Measurements from ENCODE around the gene KCNK16. TPM values are rescaled to one million over a fixed set of nuclear protein-coding genes. Genes with fewer than 3 reads are reported as not detected.

Gene KCNK16
- total and polyA plus RNA-seq, 2 of the 8 experiments (the other 6 are each of a cell fraction or from before 2014, with no cell fraction given), result not detected

DNA sequence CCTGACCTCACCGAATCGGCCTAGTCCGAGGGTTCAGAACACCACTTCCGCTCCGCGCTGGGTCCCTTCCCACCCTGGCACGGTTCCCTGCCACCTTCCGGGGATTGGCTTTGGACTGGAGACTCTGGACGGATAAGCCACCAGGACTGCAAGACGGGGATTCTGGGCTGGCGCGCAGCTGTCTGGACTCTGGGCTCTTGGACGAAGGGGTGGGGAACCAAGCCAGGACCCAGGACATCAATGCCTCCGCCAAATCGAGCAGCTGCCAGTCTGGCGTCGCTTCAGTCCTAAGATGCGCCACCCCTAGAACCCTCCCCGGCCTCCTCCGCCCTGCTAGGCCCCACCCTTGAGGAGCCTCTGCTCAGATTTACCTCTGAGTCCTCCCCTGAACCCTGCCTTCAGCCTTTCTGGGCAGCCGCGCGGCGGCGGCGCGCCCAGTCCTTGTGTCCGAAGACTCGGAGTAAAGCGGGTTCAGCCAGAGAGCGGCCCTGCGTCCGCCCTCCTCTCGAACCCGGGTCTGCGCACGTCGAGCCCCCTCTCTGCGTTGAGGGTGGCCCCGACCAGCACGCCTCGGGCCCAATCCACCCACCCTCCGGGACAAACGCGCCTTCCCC, 9.5 kb downstream of the KCNK16 start:
- Histone ChIP-seq H2BK12ac (ENCODE audit: low read depth, low read length) (no peak overlapping the region), H2AK5ac (ENCODE audit: low read depth, low read length) (no peak overlapping the region), H2BK5ac (ENCODE audit: low read depth, low read length) (peak overlapping the region; percentile 75; the same call in 1 of the 2 replicates), H3K23ac (ENCODE audit: insufficient read length) (no peak overlapping the region), H3K4me3 (ENCODE audit: extremely low read depth in 1 of 4, insufficient read depth in 2 of 4, low read depth in 3 of 4, low read length in 4 of 4) (peak overlapping the region; percentile 37 to 68 (median 50)), H3K9me3 (ENCODE audit: insufficient read depth in 2 of 2, low read depth in 1 of 2, low read length in 1 of 2) (no peaks in the 10 kb centered on the region), H3K23me2 (ENCODE audit: low read depth, low read length) (peaks cover 12% of the 10 kb centered on the region; the same call in 1 of the 2 replicates), H3K4ac (replicated peaks; ENCODE audit: insufficient read length, low read depth, low read length) (no peak overlapping the region), H3K56ac (replicated peaks; ENCODE audit: insufficient read length, low read depth, low read length) (no peak overlapping the region), H3K4me2 (ENCODE audit: insufficient read depth in 1 of 2, low read depth in 2 of 2, low read length in 2 of 2) (peak overlapping the region; percentile 76 to 89), H3K27me3 (replicated peaks in 1 of 4; ENCODE audit: control insufficient read depth in 3 of 4, extremely low read depth in 1 of 4, insufficient read depth in 3 of 4, low read length in 3 of 4) (peaks cover 26 to 53% (median 47%) of the 10 kb centered on the region in 4 experiments), H3K27ac (ENCODE audit: low read depth, low read length) (no peak overlapping the region), H3K79me1 (ENCODE audit: low read depth, low read length) (no peaks in the 10 kb centered on the region; the same call in 1 of the 2 replicates), H4K20me1 (replicated peaks in 1 of 2; ENCODE audit: control insufficient read depth in 1 of 2, insufficient read depth in 2 of 2, low read length in 2 of 2) (peaks cover 0 to 2% of the 10 kb centered on the region in 2 experiments), H3K79me2 (ENCODE audit: control insufficient read depth in 1 of 2, insufficient read depth in 2 of 2, low read length in 2 of 2) (no peaks in the 10 kb centered on the region), H3K18ac (ENCODE audit: extremely low read depth, low read length) (no peak overlapping the region; the same call in none of the 2 replicates), H4K8ac (ENCODE audit: extremely low read depth, insufficient read depth, low read length) (peak overlapping the region; percentile 91), H3K14ac (ENCODE audit: insufficient read length) (no peak overlapping the region), H3K4me1 (replicated peaks in 1 of 4; ENCODE audit: control insufficient read depth in 3 of 4, insufficient read depth in 4 of 4, low read length in 3 of 4) (peaks cover 0 to 5% (median 3%) of the 10 kb centered on the region in 4 experiments; a peak in 4 of 7 replicates), H3K9ac (replicated peaks in 1 of 4; ENCODE audit: extremely low read depth in 1 of 4, low read depth in 3 of 4, low read length in 3 of 4) (peak overlapping the region in 2 of 4 experiments; percentile 29 to 34; a peak in 2 of 7 replicates), H4K5ac (ENCODE audit: insufficient read length, low read depth, low read length) (no peak overlapping the region), H2BK120ac (replicated peaks; ENCODE audit: low read depth, low read length) (no peak overlapping the region), H2BK15ac (ENCODE audit: low read length) (no peak overlapping the region), H2AFZ (ENCODE audit: low read length) (peak overlapping the region; percentile 57; the same call in 1 of the 2 replicates), H2BK20ac (ENCODE audit: low read length) (no peak overlapping the region), H3K36me3 (ENCODE audit: control insufficient read depth in 2 of 4, insufficient read depth in 4 of 4, low read length in 3 of 4) (no peaks in the 10 kb centered on the region), H4K91ac (replicated peaks; ENCODE audit: insufficient read length, low read length) (peak overlapping the region; percentile 41)
- FAIRE-seq (no peak), DNase-seq (ENCODE audit: low read depth in 1 of 2, low spot score in 2 of 2) (peak in 1 of 2 experiments; percentile 55)
- TF ChIP-seq EZH2 (IDR thresholded peaks at IDR 0.05; ENCODE audit: low read depth, low read length, severe bottlenecking) (peak; percentile 80), TAF1 (IDR thresholded peaks at IDR 0.05; ENCODE audit: low read depth, low read length) (0 out of 2 replicates have a peak, but pooled peaks have one; percentile 1), TBP (IDR thresholded peaks at IDR 0.05; ENCODE audit: low read depth, low read length) (0 out of 2 replicates have a peak, but pooled peaks have one; percentile 15), MAX (IDR thresholded peaks at IDR 0.05) (no peak)
- 35% methylated on average over 34 of the region's 45 CpGs; no CpG with 5 or more reads in 1 of the 2 experiments for WGBS, 2 experiments (ENCODE audit: extremely low coverage in 1 of 2, insufficient coverage in 1 of 2, insufficient read length in 1 of 2, insufficient replicate concordance in 2 of 2, low coverage in 1 of 2, low lambda C conversion rate in 2 of 2, missing lambda C conversion rate in 1 of 2)
- ChIA-PET POLR2A (ENCODE audit: partially characterized antibody) (interaction anchor here (1.4 to 2.1 kb wide), 2 partner anchors 11 to 145 kb away, joined by 4 to 6 read pairs; no protein-coding TSS in a partner anchor), CTCF (ENCODE audit: partially characterized antibody) (interaction anchor here (0.6 to 47.4 kb wide), 11 partner anchors 9 to 1681 kb away, joined by 3 to 1738 read pairs (median 6); partner anchors contain the start of gene KCNK5)
